MM.1S (cell line): ENCODE data around the gene KIAA0513.

Experiments used
- DNase-seq: peaks from one replicate; pipeline ENCODE4 v3.0.0-alpha.2; 2015
- H2AFZ ChIP-seq: fragments of 300-600 bp; sonication (generic); 2 replicates; pipeline ENCODE4 v1.6.0; 2016; ENCODE audit warnings: antibody characterized with exemption, low read length
- H3F3A ChIP-seq: fragments of 300-600 bp; sonication (generic); 2 replicates; pipeline ENCODE4 v1.6.1; 2016; ENCODE audit warnings: mild to moderate bottlenecking, antibody characterized with exemption, low read length, moderate library complexity, mixed read lengths; ENCODE audit not compliant: insufficient read depth
- H3K27ac ChIP-seq: fragments of 300-600 bp; sonication (generic); 2 replicates; pipeline ENCODE4 v1.5.1; 2016; ENCODE audit warnings: mild to moderate bottlenecking, low read length
- H3K27me3 ChIP-seq: fragments of 300-600 bp; sonication (generic); replicated peaks from 2 replicates; pipeline ENCODE4 v1.6.0; 2016; ENCODE audit warnings: low read length; ENCODE audit not compliant: insufficient read depth
- H3K36me3 ChIP-seq: fragments of 300-600 bp; sonication (generic); replicated peaks from 2 replicates; pipeline ENCODE4 v1.6.1; 2016; ENCODE audit warnings: mild to moderate bottlenecking, low read length, mixed read lengths; ENCODE audit not compliant: insufficient read depth
- H3K4me1 ChIP-seq: fragments of 300-600 bp; sonication (generic); 2 replicates; pipeline ENCODE4 v1.6.1; 2016; ENCODE audit warnings: low read length, mixed read lengths
- H3K4me2 ChIP-seq: fragments of 300-600 bp; sonication (generic); 2 replicates; pipeline ENCODE4 v1.6.0; 2016; ENCODE audit warnings: low read depth, low read length
- H3K4me3 ChIP-seq: fragments of 300-600 bp; sonication (generic); 2 replicates; pipeline ENCODE4 v1.5.1; 2016; ENCODE audit warnings: low read length, mixed read lengths
- H3K79me2 ChIP-seq: fragments of 300-600 bp; sonication (generic); 2 replicates; pipeline ENCODE4 v1.6.1; 2016; ENCODE audit warnings: mixed run types, low read length, mixed read lengths
- H3K9ac ChIP-seq: fragments of 300-600 bp; sonication (generic); 2 replicates; pipeline ENCODE4 v1.6.1; 2016; ENCODE audit warnings: low read length, mixed read lengths
- H3K9me2 ChIP-seq: fragments of 300-600 bp; sonication (generic); replicated peaks from 2 replicates; pipeline ENCODE4 v1.6.1; 2016; ENCODE audit warnings: mild to moderate bottlenecking, low read length, mixed read lengths; ENCODE audit not compliant: insufficient read depth
- H3K9me3 ChIP-seq: fragments of 300-600 bp; sonication (generic); replicated peaks from 2 replicates; pipeline ENCODE4 v1.6.1; 2016; ENCODE audit warnings: mild to moderate bottlenecking, low read length, mixed read lengths; ENCODE audit not compliant: insufficient read depth
- H4K20me1 ChIP-seq: fragments of 300-600 bp; sonication (generic); 2 replicates; pipeline ENCODE4 v1.6.1; 2016; ENCODE audit warnings: mild to moderate bottlenecking, low read length, moderate library complexity, mixed read lengths; ENCODE audit not compliant: insufficient read depth
- CTCF ChIP-seq: fragments of 300-600 bp; sonication (generic); IDR thresholded peaks from 2 replicates; pipeline ENCODE4 v1.5.1; 2016; ENCODE audit warnings: antibody characterized with exemption, low read length, mixed read lengths
- EZH2 ChIP-seq: fragments of 300-600 bp; sonication (generic); optimal IDR thresholded peaks from 2 replicates; pipeline ENCODE3; 2017; ENCODE audit warnings: low read depth, mild to moderate bottlenecking, antibody characterized with exemption, low read length, mixed read lengths
- EZH2phosphoT487 ChIP-seq: fragments of 300-600 bp; sonication (generic); IDR thresholded peaks from 2 replicates; pipeline ENCODE4 v1.6.1; 2018; ENCODE audit warnings: antibody characterized with exemption, low read length

Gene KIAA0513

GRCh38 chr16:85139881-85140339 is 112.3 kb downstream of the KIAA0513 start:
- Histone ChIP-seq H3K79me2 (no peaks in the 10 kb centered on the region), H4K20me1 (no peaks in the 10 kb centered on the region), H3K9ac (no peak overlapping the region), H3K4me2 (no peak overlapping the region), H3K36me3 (no peaks in the 10 kb centered on the region), H2AFZ (no peak overlapping the region), H3F3A (no peaks in the 10 kb centered on the region), H3K27ac (no peak overlapping the region), H3K27me3 (peaks cover 33% of the 10 kb centered on the region), H3K4me1 (no peaks in the 10 kb centered on the region), H3K9me2 (no peaks in the 10 kb centered on the region), H3K9me3 (no peaks in the 10 kb centered on the region), H3K4me3 (no peak overlapping the region)
- no peak for TF ChIP-seq EZH2
- no peak for TF ChIP-seq CTCF
- no peak for TF ChIP-seq EZH2phosphoT487
- DNase-seq, result no peak

GRCh38 chr16:85140455-85141012 is 112.9 kb downstream of the KIAA0513 start:
- peaks cover 39% of the 10 kb centered on the region for H3K27me3 ChIP-seq
- no peaks in the 10 kb centered on the region for H3K4me1 ChIP-seq
- H3K4me3 ChIP-seq, result no peak overlapping the region
- no peak overlapping the region for H2AFZ ChIP-seq
- TF ChIP-seq EZH2phosphoT487 (no peak), CTCF (no peak), EZH2 (no peak)
- no peak overlapping the region for H3K9ac ChIP-seq
- H3K79me2 ChIP-seq, result no peaks in the 10 kb centered on the region
- no peaks in the 10 kb centered on the region for H3K9me3 ChIP-seq
- H3K9me2 ChIP-seq, result no peaks in the 10 kb centered on the region
- no peak for DNase-seq
- no peaks in the 10 kb centered on the region for H3F3A ChIP-seq
- H4K20me1 ChIP-seq, result no peaks in the 10 kb centered on the region
- H3K4me2 ChIP-seq, result no peak overlapping the region
- no peak overlapping the region for H3K27ac ChIP-seq
- H3K36me3 ChIP-seq, result no peaks in the 10 kb centered on the region

- Histone ChIP-seq H3K4me3 (no peak overlapping the region), H3K36me3 (no peaks in the 10 kb centered on the region), H3F3A (no peaks in the 10 kb centered on the region), H3K9me3 (no peaks in the 10 kb centered on the region), H3K9ac (no peak overlapping the region), H3K4me1 (no peaks in the 10 kb centered on the region), H3K9me2 (no peaks in the 10 kb centered on the region), H3K27me3 (peaks cover 40% of the 10 kb centered on the region), H4K20me1 (no peaks in the 10 kb centered on the region), H3K79me2 (no peaks in the 10 kb centered on the region), H3K4me2 (no peak overlapping the region), H3K27ac (no peak overlapping the region), H2AFZ (no peak overlapping the region)
- DNase-seq, result no peak
- TF ChIP-seq CTCF (no peak), EZH2phosphoT487 (no peak), EZH2 (no peak)
Observed at GRCh38 chr16:85141491-85142128, 114.0 kb downstream of the KIAA0513 start.
